ENCODE measurements around the gene SOX6. TPM values are rescaled to one million over a fixed set of nuclear protein-coding genes. Genes with fewer than 3 reads are reported as not detected.

SOX6 gene
- total RNA-seq: 4.9 TPM

- Histone ChIP-seq H3K36me3 (no peaks in the 10 kb centered on the region), H3K9me3 (no peaks in the 10 kb centered on the region), H3K4me3 (no peak within 1 kb of the TSS), H3K27me3 (no peaks in the 10 kb centered on the region), H3K27ac (no peak within 1 kb of the TSS), H3K4me1 (no peaks in the 10 kb centered on the region)
- no peak for DNase-seq (ENCODE audit: extremely low spot score in 2 of 2)
- TF ChIP-seq CTCF (IDR thresholded peaks at IDR 0.05): no peak
- intact Hi-C loops (cut with DNase I): no loop called here
Observed at GRCh38 chr11:16356057-16356760, at the start of gene SOX6. TSS of gene SOX6 (minus strand) at chr11:16356546. CDS start at chr11:16341248, 15,298 bp downstream.

GRCh38 chr11:16404781-16405285 is 48.5 kb upstream of the SOX6 start:
- no peak overlapping the region for H3K27ac ChIP-seq
- no peaks in the 10 kb centered on the region for H3K27me3 ChIP-seq
- no peaks in the 10 kb centered on the region for H3K9me3 ChIP-seq
- intact Hi-C loops (cut with DNase I): no loop called here
- H3K4me1 ChIP-seq: no peaks in the 10 kb centered on the region
- H3K36me3 ChIP-seq: no peaks in the 10 kb centered on the region
- no peak for DNase-seq (ENCODE audit: extremely low spot score in 2 of 2)
- TF ChIP-seq CTCF (IDR thresholded peaks at IDR 0.05) (no peak), POLR2AphosphoS5 (IDR thresholded peaks at IDR 0.05; ENCODE audit: insufficient read depth in 1 of 2, low read depth in 1 of 2) (no peak)
- H3K4me3 ChIP-seq: no peak overlapping the region

GRCh38 chr11:16403851-16404250 is 47.5 kb upstream of the SOX6 start:
- intact Hi-C loops (cut with DNase I): no loop called here
- H3K4me1 ChIP-seq: no peaks in the 10 kb centered on the region
- H3K4me3 ChIP-seq: no peak overlapping the region
- no peaks in the 10 kb centered on the region for H3K9me3 ChIP-seq
- H3K27me3 ChIP-seq: no peaks in the 10 kb centered on the region
- TF ChIP-seq CTCF (IDR thresholded peaks at IDR 0.05): no peak
- DNase-seq (ENCODE audit: extremely low spot score in 2 of 2): no peak
- no peaks in the 10 kb centered on the region for H3K36me3 ChIP-seq
- H3K27ac ChIP-seq: no peak overlapping the region

- Histone ChIP-seq H3K27ac (no peak overlapping the region), H3K4me1 (no peaks in the 10 kb centered on the region), H3K36me3 (no peaks in the 10 kb centered on the region), H3K27me3 (no peaks in the 10 kb centered on the region), H3K4me3 (no peak overlapping the region), H3K9me3 (no peaks in the 10 kb centered on the region)
- DNase-seq (ENCODE audit: extremely low spot score in 2 of 2): no peak
- intact Hi-C loops (cut with DNase I): no loop called here
- TF ChIP-seq CTCF (IDR thresholded peaks at IDR 0.05) (no peak), POLR2AphosphoS5 (IDR thresholded peaks at IDR 0.05; ENCODE audit: insufficient read depth in 1 of 2, low read depth in 1 of 2) (no peak), POLR2A (IDR thresholded peaks at IDR 0.05) (no peak)
Observed at GRCh38 chr11:16403448-16403803, 47.1 kb upstream of the SOX6 start.

- Histone ChIP-seq H3K27ac (no peak overlapping the region), H3K4me1 (no peaks in the 10 kb centered on the region), H3K36me3 (no peaks in the 10 kb centered on the region), H3K9me3 (no peaks in the 10 kb centered on the region), H3K4me3 (no peak overlapping the region), H3K27me3 (no peaks in the 10 kb centered on the region)
- intact Hi-C loops (cut with DNase I): no loop called here
- DNase-seq (ENCODE audit: extremely low spot score in 2 of 2): no peak
- no peak for TF ChIP-seq POLR2AphosphoS5 (IDR thresholded peaks at IDR 0.05; ENCODE audit: insufficient read depth in 1 of 2, low read depth in 1 of 2)
- TF ChIP-seq POLR2A (IDR thresholded peaks at IDR 0.05): no peak
- TF ChIP-seq CTCF (IDR thresholded peaks at IDR 0.05): no peak
Observed at GRCh38 chr11:16402654-16403447, 46.5 kb upstream of the SOX6 start.

Measured in vagina (tissue), 2 donors.